ENCODE measurements around the gene FAM3A. TPM values are rescaled to one million over a fixed set of nuclear protein-coding genes. Genes with fewer than 3 reads are reported as not detected.

FAM3A gene
- total RNA-seq, 1 experiment from 2014 or later, result 69.2 TPM

GRCh38 chrX:154494715-154495114 lies 21.3 kb downstream of the FAM3A start:
- no peaks in the 10 kb centered on the region for H3K9me2 ChIP-seq (replicated peaks; ENCODE audit: low read length)
- TF ChIP-seq CTCF (conservative IDR thresholded peaks at IDR 0.05; ENCODE audit: low read depth, low read length), result no peak
- TF ChIP-seq EZH2 (IDR thresholded peaks at IDR 0.05; ENCODE audit: low read length, unreplicated experiment), result no peak
- TF ChIP-seq EZH2phosphoT487 (IDR thresholded peaks at IDR 0.05; ENCODE audit: borderline replicate concordance, low read length), result no peak
- peaks cover 5% of the 10 kb centered on the region for H3K79me2 ChIP-seq (ENCODE audit: low read length)
- H3K36me3 ChIP-seq (ENCODE audit: low read depth, low read length), result no peaks in the 10 kb centered on the region
- H3F3A ChIP-seq (ENCODE audit: low read length, unreplicated experiment), result no peaks in the 10 kb centered on the region
- no peak overlapping the region for H3K9ac ChIP-seq (ENCODE audit: low read length)
- CTCF ChIA-PET, result no interaction called here
- POLR2A ChIA-PET (ENCODE audit: unreplicated experiment), result no interaction called here
- no peaks in the 10 kb centered on the region for H4K20me1 ChIP-seq (ENCODE audit: low read length)
- DNase-seq, result no peak
- ATAC-seq, result no peak
- H3K4me3 ChIP-seq (ENCODE audit: low read length), result no peak overlapping the region
- BruUV-seq (replicated peaks), result no TSS peak
- no peak overlapping the region for H3K27ac ChIP-seq (ENCODE audit: low read length)
- intact Hi-C loops (cut with micrococcal nuclease), result no loop called here
- H3K27me3 ChIP-seq (ENCODE audit: low read length), result no peaks in the 10 kb centered on the region
- H3K9me3 ChIP-seq (ENCODE audit: low read length), result no peaks in the 10 kb centered on the region
- peaks cover 2% of the 10 kb centered on the region for H3K4me1 ChIP-seq (ENCODE audit: insufficient read depth, low read length)
- H2AFZ ChIP-seq (ENCODE audit: low read length), result no peak overlapping the region
- H3K4me2 ChIP-seq (ENCODE audit: low read length), result no peak overlapping the region

- CTCF ChIA-PET, result interaction anchor here (0.6 to 0.9 kb wide), 2 partner anchors 36 to 192 kb away, joined by 3 to 4 read pairs; no protein-coding TSS in a partner anchor
- Histone ChIP-seq H3K9me2 (replicated peaks; ENCODE audit: low read length) (no peaks in the 10 kb centered on the region), H3K4me1 (ENCODE audit: insufficient read depth, low read length) (peaks cover 17% of the 10 kb centered on the region), H3K4me2 (ENCODE audit: low read length) (peak within 1 kb of the TSS; percentile 92), H3K4me3 (ENCODE audit: low read length) (peak within 1 kb of the TSS; percentile 80), H3K9me3 (ENCODE audit: low read length) (no peaks in the 10 kb centered on the region), H3K79me2 (ENCODE audit: low read length) (peaks cover 34% of the 10 kb centered on the region), H2AFZ (ENCODE audit: low read length) (peak within 1 kb of the TSS; percentile 86), H3F3A (ENCODE audit: low read length, unreplicated experiment) (no peaks in the 10 kb centered on the region), H3K27ac (ENCODE audit: low read length) (peak within 1 kb of the TSS; percentile 73), H3K9ac (ENCODE audit: low read length) (peak within 1 kb of the TSS; percentile 87), H4K20me1 (ENCODE audit: low read length) (no peaks in the 10 kb centered on the region), H3K27me3 (ENCODE audit: low read length) (no peaks in the 10 kb centered on the region), H3K36me3 (ENCODE audit: low read depth, low read length) (peaks cover 3% of the 10 kb centered on the region; the same call in 1 of the 2 replicates)
- BruUV-seq (replicated peaks), result no TSS peak
- TF ChIP-seq EZH2phosphoT487 (IDR thresholded peaks at IDR 0.05; ENCODE audit: borderline replicate concordance, low read length) (no peak), CTCF (conservative IDR thresholded peaks at IDR 0.05; ENCODE audit: low read depth, low read length) (no peak; the same call in 1 of the 2 replicates), EZH2 (IDR thresholded peaks at IDR 0.05; ENCODE audit: low read length, unreplicated experiment) (no peak)
- POLR2A ChIA-PET (ENCODE audit: unreplicated experiment), result interaction anchor here (0.5 to 0.7 kb wide), 8 partner anchors 8 to 596 kb away, joined by 3 to 10 read pairs (median 4); partner anchors contain the start of genes DKC1 and LAGE3
- intact Hi-C loops (cut with micrococcal nuclease), result no loop called here
- DNase-seq (peak; percentile 95), ATAC-seq (peak; percentile 86)
Observed at GRCh38 chrX:154490414-154491083, 25.5 kb downstream of the FAM3A start, which contains the start of gene SLC10A3. Gene SLC10A3 (minus strand): TSS chrX:154490629. CDS start chrX:154488940, 1,689 bp downstream.

- ATAC-seq (peak; percentile 6), DNase-seq (peak; percentile 38)
- peaks cover 4% of the 10 kb centered on the region; the same call in 1 of the 2 replicates for H3K36me3 ChIP-seq (ENCODE audit: low read depth, low read length)
- H3F3A ChIP-seq (ENCODE audit: low read length, unreplicated experiment), result no peaks in the 10 kb centered on the region
- H3K4me2 ChIP-seq (ENCODE audit: low read length), result peak overlapping the region; percentile 87
- peak overlapping the region; percentile 42; the same call in 1 of the 2 replicates for H2AFZ ChIP-seq (ENCODE audit: low read length)
- peak overlapping the region; percentile 36; the same call in 1 of the 2 replicates for H3K27ac ChIP-seq (ENCODE audit: low read length)
- H3K4me3 ChIP-seq (ENCODE audit: low read length), result peak overlapping the region; percentile 78
- TF ChIP-seq CTCF (conservative IDR thresholded peaks at IDR 0.05; ENCODE audit: low read depth, low read length), result no peak
- no peak for TF ChIP-seq EZH2 (IDR thresholded peaks at IDR 0.05; ENCODE audit: low read length, unreplicated experiment)
- no peak for TF ChIP-seq EZH2phosphoT487 (IDR thresholded peaks at IDR 0.05; ENCODE audit: borderline replicate concordance, low read length)
- no peaks in the 10 kb centered on the region for H3K27me3 ChIP-seq (ENCODE audit: low read length)
- no peaks in the 10 kb centered on the region for H4K20me1 ChIP-seq (ENCODE audit: low read length)
- peaks cover 23% of the 10 kb centered on the region for H3K4me1 ChIP-seq (ENCODE audit: insufficient read depth, low read length)
- peaks cover 39% of the 10 kb centered on the region for H3K79me2 ChIP-seq (ENCODE audit: low read length)
- intact Hi-C loops (cut with micrococcal nuclease), result no loop called here
- H3K9me2 ChIP-seq (replicated peaks; ENCODE audit: low read length), result no peaks in the 10 kb centered on the region
- peak overlapping the region; percentile 76 for H3K9ac ChIP-seq (ENCODE audit: low read length)
- no TSS peak for BruUV-seq (replicated peaks)
- ChIA-PET POLR2A (ENCODE audit: unreplicated experiment) (interaction anchor here (0.5 to 0.7 kb wide), 3 partner anchors 11 to 272 kb away, joined by 3 to 6 read pairs (median 4); partner anchors contain the start of genes DKC1 and LAGE3), CTCF (interaction anchor here (0.6 to 0.9 kb wide), 2 partner anchors 37 to 192 kb away, joined by 3 to 4 read pairs; no protein-coding TSS in a partner anchor)
- no peaks in the 10 kb centered on the region for H3K9me3 ChIP-seq (ENCODE audit: low read length)
Observed at GRCh38 chrX:154490021-154490413, 26.0 kb downstream of the FAM3A start.
